SKM-1 (cell line): ENCODE results near the gene DAPK1.

Source experiments
- DNase-seq: peaks from one replicate; lab custom pipeline; 2025; ENCODE audit not compliant: unreplicated experiment; lab: John Stamatoyannopoulos, UW

Gene DAPK1

DNA sequence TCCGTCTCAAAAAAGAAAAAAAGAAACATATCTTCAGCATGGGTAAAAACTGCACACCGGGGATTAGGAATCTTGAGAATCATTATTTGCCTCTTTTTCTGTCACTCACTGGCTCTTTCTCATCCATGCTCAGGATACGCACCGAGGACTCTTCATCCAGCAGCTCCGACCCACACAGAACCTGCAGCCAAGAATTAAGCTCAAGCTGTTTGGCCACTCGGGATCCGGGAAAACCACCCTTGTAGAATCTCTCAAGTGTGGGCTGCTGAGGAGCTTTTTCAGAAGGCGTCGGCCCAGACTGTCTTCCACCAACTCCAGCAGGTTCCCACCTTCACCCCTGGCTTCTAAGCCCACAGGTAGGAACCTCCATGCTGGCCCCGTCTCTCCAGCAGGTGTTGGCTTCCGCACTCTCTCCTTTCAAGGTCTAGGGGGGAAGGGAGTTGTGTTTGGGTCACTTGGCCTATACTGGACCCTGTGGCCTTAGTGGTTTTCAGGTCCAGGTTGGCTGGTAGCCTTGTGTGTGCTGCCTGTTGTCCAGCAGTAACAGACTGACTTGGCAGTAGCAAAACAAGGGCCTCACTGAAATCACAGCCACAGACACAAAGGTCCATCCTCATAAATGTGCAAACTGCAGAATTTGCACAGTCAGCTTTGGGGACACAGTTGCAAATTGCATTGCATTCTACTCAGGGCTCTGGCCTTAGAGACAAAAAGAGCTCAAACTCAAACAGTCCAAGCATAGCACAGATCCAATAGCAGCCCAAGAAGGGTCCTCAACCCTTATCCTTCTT lies 183.8 kb downstream of the DAPK1 start:
- DNase-seq, result no peak

DNA sequence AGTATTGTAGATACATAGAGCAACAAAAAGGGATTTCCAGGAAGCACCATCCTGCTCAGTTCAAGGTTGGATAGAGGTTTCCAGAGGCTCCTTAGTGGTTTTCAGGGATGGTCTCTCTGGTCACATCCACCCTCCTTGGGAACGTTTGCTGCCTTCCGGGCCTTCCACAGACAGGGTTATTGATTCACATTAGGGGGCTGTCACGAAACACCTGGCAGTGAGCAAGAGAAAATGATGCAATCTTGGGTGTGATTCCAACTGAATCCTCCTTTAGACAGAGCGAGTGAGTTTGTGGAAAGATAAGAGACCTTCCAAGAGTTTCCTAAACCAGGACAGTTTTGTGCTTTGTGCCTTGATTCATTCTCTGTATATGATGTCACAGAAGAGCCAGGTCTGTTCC lies 184.4 kb downstream of the DAPK1 start:
- no peak for DNase-seq

DNA sequence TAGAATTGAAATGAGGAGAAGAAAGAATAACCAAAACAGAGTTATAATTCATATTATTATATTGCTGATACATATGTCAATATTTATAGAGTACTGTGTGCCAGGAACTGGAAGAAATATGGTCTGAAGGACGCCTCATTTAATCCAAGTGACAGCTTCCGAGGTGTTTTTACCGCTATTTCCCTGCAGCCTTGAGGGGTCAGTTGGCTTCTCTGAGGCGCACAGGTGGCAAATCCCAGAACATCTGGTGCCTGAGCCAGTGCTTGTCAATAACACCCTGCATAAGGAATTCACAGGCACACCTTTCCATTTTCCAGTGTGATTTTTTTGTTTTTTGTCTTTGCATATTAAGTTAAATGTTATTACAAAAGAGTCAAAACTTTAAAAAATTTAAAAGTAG lies 185.0 kb downstream of the DAPK1 start:
- no peak for DNase-seq

DNA sequence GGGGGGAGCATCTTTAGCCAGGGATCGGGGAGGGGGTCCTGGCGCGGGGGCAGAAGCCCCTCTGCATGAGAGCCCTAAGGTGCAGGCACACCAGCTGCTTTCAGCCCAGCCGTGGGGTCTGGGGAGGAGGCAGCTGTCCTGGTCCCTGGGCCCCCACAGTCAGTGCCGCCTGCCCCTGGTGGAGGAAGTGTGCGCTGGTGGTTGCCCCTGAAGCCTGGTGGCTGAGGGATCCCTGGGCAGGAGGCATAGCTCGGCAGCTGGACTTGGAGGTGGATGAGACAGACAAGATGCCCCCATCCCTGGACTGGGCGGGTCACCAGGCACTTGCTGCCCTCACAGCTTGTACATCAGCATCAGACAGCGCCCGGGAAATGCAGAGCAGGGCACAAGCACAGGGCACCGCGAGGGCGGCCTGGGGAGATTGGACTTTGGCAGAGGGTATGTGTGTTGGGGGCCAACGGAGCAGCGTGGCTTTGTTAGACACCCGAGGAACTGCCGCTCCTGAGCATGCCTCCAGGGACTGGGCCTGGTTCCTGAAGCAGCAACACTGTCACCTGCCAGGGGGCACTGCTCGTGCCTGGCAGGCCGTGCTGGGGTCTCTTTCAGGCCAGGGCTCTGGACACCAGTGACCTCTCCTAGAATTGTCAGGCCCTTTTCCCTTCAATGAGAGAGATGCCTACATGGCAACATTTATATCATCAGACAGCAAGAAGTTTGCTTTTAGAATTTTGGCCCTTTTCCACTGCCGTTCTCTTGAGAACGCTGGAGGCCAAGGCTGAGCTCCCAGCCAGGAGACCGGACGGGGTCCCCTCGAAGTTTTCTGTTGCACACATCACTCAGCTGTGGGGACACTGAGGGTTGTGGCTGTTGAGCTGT lies 186.3 kb downstream of the DAPK1 start:
- DNase-seq, result no peak

DNA sequence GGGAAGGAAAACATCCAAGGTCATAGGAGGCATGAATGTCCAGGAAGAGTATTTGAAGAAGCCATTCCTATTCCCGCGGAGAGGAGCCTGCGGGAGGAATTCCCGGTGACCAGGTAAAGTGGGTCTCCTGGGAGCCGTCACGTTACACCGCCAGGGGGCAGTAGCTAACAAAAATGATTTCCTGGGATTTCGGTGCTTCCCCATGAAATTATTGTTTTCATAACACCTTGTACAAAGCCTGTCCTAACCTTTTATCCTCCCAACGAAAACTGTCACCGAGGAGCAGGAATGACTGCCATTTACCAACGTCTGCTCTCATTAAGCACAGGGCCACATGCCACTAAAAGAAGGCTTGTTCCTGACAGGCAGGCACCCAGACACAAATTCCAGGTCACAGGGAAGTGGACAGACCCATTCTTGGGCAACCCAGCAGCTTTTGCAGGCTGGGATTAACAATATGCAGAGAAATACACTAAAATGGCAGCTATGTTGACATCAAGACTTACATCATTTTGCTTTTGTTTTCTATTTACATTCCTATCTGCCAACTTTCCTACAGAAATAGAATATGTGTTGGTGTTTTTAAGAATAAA lies 187.1 kb downstream of the DAPK1 start:
- no peak for DNase-seq

DNA sequence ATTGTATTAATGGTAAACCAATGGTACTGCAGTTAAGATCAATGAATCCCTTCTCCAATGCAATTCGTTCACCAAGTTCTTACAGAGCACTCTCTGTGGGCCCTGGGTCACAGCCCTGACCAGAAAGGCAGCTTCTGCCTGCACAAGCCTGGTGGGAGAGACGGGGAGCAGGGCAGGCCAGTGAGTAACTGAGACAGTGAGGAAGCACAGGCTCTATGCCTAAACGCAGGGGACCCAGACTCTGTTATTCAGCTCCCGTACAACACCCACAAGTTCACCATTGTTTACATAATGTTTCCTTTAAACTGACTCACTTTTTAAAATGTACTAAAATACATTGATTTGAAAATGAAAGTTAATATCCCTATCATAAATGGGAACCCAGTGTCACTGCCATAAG lies 187.8 kb downstream of the DAPK1 start:
- DNase-seq, result no peak

DNA sequence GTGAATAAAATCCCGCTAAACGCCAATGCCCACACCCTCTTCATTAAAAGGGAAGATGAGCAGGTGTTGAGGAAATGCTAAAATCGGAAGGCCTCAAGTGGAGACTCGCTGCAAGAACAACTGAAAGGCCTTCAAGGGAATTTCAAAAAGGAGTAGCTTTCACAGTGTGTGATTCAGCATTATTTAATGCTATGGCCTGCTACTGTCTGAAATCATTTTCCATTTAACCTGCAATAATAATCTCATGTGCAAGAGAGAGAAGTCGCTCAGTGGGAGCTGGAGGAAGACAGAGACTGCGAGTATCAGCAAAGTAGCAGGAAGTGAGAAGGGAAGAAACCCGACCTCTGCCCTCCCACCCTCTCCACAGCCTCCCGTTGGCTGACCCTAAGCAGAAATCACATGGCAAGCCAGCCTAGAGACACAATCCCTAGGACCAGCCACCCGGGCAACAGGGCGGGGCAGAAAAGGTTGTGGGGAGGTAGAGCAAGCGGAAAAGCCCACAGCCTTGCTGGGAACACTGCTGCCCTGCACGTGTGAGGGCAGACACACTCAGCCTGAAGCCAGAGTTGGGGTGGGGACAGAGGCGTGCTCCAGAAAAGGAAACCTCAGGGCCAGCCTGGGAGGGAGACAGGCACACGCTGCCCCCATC lies 188.3 kb downstream of the DAPK1 start:
- DNase-seq, result no peak

DNA sequence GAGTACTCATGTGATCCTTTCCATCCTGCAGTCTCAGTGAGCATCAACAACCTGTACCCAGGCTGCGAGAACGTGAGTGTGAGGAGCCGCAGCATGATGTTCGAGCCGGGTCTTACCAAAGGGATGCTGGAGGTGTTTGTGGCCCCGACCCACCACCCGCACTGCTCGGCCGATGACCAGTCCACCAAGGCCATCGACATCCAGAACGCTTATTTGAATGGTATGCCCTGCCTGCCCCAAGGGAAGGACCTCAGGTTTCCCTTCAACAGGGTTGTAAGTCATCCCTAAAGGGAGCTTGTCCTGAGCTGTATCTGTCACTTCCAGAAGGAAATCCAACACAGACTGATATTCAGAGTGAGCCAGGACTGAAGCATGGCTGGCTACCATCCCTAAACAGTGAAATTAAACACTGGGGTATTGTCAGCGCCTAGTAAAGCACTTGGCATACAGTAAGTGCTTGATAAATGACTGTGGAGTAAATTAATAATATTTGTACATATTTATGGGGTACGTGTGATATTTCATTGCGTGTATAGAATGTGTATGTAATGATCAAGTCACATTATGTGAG lies 188.9 kb downstream of the DAPK1 start:
- DNase-seq, result no peak

DNA sequence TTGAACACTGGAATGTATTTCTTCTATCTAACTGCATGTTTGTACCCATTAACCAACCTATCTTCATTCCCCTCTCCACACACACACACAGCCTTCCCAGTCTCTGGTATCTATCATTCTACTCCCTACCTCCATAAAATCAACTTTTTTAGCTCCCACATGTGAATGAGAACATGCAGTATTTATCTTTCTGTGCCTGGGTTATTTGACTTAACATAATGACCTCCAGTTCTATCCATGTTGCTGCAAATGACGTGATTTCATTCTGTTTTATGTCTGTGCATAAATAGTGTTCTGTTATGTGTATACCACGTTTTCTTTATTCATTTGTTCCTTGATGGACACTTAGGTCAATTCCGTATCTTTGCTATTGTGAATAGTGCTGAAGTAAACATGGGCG lies 189.5 kb downstream of the DAPK1 start:
- no peak for DNase-seq

DNA sequence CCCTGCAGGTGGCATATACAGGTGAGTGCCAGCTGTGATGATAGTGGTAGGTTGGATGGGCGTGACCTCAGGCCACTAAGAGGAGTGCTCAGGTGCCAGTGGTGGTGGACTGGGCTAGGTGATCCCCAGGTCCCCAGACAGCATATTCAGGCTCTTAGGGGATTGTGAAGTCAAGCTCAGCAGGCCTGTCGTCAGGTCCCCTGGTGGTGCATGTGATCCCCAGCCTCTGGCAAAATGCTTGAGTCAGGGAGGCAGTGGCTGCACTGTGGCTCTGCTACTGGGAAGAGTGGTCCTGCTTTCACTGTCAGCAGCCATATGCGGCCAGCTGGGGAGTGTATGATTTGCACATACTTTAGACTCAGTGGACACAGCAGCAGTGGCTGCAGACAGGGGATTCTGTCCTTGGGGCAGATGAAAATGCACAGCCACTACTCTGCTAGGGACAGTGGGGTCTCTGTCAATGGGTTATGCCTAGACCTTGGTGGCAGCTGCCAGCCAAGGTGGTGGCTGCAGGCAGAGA lies 196.6 kb downstream of the DAPK1 start:
- no peak for DNase-seq

DNA sequence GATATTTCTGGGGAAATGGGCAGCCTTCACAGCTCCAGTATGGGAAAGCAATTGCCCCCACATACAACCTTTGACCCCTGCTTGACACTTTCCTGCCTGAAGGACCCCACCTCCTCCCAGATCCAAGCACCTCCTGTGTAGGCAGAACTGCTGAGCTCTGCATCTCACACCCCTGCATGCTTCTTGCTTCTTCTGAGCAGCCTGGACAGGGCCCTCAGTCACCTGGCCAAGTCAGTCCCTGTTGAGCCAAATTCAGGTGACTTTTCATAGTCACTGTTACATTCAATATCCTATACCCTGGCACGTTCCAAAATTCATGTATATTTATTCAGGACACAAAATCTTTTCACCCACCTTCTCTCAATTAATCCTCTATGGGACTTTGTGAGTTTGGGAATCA lies 197.9 kb downstream of the DAPK1 start:
- no peak for DNase-seq

DNA sequence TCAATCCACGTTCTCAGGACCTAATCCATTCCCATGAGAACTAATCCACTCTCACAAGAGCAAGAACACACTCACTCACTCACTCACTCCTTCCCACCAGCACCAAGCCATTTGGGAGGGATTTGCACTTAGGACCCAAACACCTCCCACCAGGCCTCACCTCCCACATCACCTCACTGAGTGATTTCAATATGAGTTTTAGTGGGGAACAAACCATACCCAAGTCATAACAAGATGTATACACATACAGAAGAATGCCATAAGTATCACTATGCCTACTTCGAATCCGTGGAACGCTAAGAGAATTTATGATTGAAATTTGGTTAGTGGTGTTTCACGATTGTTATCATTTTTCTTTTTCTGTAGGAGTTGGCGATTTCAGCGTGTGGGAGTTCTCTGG lies 199.0 kb downstream of the DAPK1 start:
- no peak for DNase-seq

DNA sequence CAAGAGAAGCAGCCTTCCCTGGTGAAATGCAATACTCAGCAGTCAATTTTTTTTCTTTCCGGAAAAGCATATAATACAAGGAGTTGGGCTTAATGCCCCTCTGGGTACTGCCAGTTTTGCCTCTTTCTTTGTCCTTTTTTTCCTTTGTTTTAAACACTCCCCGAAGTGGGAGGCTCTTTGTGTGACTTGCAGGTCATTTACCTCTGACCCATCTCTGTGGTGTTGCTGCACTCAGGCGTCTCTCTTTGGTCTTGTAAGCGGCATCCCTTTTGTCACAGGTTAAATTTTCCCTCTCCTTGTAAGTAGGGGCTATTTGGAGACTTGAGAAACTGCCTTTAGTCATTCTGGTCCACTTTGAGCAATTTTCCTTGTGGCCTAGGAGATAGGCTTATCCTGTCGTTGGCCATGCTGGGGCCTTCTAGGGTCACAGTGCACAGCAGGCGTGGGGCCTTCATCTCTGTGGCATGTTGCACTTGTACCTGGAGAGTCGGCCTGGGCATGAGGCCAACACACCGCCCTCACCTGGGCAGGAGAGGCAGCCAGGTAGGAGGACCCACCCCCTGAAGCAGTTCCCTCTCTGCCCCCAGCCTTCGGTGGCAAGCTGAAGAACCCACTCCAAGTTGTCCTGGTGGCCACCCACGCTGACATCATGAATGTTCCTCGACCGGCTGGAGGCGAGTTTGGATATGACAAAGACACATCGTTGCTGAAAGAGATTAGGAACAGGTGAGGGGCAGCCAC lies 200.6 kb downstream of the DAPK1 start:
- no peak for DNase-seq

DNA sequence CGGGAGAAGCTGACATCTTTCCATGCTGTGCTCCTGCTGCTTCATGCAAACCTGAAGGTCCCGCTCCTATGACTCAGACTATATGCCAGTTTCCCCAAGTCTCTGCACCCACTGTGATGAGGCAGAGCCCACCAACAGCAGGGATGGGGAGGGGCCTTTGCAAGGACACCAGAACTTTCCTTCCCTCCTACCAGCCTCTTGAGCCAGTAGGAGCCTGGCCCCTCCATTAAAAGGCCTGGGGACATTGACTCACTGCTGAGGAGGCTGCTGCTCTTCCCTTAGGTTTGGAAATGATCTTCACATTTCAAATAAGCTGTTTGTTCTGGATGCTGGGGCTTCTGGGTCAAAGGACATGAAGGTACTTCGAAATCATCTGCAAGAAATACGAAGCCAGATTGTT lies 202.2 kb downstream of the DAPK1 start:
- no peak for DNase-seq

DNA sequence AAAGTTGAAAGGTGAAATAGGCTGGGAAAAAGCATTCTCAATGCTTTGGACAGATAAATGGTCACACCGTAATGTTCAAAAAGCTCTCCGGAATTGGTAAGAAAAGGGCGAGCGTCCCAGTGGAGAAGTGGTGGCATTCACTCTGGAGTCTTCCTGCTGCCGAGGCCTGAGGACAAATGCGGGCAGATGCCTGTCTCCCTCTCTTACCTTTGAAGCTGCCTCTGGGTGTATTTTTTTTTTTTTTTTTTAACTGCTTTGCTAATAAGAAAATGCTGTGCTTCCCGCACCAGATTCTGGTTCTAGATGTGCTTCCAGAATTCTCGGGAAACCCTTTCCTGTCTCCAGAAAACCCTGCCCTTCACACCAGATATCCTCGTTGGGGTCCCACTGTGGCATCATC lies 203.8 kb downstream of the DAPK1 start:
- no peak for DNase-seq

DNA sequence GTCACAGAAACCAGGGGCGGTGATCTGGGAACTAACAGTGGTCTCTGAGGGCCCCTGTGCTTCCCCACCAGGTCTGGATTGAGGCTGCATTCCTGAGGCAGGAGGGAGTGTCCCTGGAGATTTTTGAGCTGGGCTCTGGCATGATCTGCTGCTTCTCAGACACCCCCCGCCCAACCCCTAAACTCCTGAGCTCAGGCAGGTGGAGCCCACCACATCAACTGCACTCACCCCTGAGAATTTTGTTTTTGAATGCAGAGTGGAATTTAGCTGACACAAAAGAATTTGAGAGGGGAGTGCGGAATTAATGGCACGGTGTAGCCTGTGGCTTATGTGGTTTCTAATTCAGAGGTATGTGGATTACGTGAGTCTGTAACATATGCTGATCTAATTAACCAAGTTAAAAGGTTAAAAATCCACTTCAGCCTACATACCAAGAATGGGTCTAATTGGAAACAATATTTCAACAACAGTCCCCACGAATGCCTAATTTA lies 204.3 kb downstream of the DAPK1 start:
- no peak for DNase-seq

DNA sequence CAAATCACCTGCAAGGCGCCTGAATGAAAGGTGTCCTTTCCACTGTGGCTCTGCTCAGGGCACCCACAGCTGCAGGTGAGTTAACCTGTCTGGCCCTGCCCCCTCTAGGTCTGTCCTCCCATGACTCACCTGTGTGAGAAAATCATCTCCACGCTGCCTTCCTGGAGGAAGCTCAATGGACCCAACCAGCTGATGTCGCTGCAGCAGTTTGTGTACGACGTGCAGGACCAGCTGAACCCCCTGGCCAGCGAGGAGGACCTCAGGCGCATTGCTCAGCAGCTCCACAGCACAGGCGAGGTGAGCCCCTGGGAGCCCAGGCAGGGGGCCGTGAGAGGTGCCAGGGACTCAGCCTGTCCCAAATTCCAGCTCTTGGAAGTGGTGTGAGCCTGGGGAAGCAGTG lies 205.3 kb downstream of the DAPK1 start:
- DNase-seq, result no peak

DNA sequence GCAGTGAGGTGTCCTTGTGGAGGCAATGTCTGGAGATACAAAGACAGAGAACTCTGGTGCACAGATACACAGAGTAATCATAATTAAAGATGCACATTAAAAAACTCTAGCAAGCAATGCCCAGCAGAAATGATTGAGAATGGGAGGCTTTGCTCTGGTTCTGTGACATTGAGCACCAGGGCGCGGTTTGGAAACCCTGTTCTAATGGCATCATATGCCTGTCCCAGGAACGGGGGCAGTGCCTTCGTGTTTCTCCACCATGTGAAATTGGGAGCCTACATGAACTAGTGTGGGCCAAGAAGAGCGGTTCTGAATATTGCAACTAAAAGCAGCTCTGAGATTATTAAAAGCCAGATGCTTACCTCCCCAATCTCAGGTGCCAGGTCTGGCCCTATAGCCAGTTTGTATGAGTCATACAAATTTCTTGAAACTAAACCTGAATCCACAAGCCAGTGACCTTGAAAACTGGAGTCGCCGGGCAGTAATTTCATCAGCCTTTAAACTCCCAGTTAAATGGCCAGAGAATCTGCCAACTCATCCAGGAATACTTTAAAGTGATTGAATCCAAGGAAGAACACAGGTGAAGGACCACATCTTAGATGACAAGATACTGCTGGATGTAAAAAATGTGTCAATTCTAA lies 206.1 kb downstream of the DAPK1 start:
- DNase-seq, result no peak

DNA sequence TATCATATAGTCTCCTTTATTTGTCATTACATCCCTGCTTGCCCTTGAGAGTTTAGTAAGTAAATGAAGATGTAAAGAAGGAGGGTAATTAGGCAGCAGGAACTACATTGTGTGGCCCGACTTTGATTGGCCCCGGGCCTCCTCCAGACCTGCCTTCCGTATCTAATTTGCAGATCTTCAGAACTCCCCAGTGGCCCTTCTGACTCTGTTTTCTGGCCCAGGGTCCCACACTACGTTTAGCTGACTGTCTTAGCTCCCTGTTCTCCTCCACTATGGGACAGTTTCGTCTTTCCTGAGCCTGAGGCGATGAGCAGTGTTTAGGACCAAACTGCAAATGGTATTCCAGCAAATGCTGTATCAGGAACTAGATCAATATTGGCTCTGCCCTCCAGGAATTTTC lies 206.7 kb downstream of the DAPK1 start:
- DNase-seq, result no peak
